GM23338 (cell line): ENCODE results near the gene PKM.

Experiments used
- CTCF ChIP-seq, 2 experiments: fragments of 200-600 bp in 1 of 2; sonication (generic) in 1 of 2; conservative IDR thresholded peaks; 2 replicates each; pipeline versions ENCODE4 v1.5.1 to v1.6.1; 2016 to 2017; ENCODE audit warnings: antibody characterized with exemption in 2 of 2, low read depth in 2 of 2, mild to moderate bottlenecking in 2 of 2, moderate library complexity in 1 of 2
- POLR2AphosphoS5 ChIP-seq: IDR thresholded peaks from 2 replicates; pipeline ENCODE4 v1.6.1; 2016; ENCODE audit warnings: antibody characterized with exemption, low read depth
- TF ChIP-seq, protein P1 (sequence below): IDR thresholded peaks from one replicate; pipeline ENCODE4 v1.6.1; 2018; ENCODE audit warnings: antibody characterized with exemption; ENCODE audit not compliant: unreplicated experiment

GRCh38 chr15:72176743-72177142 lies 54.2 kb downstream of the PKM start:
- TF ChIP-seq CTCF (conservative IDR thresholded peaks at IDR 0.05; ENCODE audit: low read depth in 2 of 2), result no peak
- TF ChIP-seq, protein P1, sequence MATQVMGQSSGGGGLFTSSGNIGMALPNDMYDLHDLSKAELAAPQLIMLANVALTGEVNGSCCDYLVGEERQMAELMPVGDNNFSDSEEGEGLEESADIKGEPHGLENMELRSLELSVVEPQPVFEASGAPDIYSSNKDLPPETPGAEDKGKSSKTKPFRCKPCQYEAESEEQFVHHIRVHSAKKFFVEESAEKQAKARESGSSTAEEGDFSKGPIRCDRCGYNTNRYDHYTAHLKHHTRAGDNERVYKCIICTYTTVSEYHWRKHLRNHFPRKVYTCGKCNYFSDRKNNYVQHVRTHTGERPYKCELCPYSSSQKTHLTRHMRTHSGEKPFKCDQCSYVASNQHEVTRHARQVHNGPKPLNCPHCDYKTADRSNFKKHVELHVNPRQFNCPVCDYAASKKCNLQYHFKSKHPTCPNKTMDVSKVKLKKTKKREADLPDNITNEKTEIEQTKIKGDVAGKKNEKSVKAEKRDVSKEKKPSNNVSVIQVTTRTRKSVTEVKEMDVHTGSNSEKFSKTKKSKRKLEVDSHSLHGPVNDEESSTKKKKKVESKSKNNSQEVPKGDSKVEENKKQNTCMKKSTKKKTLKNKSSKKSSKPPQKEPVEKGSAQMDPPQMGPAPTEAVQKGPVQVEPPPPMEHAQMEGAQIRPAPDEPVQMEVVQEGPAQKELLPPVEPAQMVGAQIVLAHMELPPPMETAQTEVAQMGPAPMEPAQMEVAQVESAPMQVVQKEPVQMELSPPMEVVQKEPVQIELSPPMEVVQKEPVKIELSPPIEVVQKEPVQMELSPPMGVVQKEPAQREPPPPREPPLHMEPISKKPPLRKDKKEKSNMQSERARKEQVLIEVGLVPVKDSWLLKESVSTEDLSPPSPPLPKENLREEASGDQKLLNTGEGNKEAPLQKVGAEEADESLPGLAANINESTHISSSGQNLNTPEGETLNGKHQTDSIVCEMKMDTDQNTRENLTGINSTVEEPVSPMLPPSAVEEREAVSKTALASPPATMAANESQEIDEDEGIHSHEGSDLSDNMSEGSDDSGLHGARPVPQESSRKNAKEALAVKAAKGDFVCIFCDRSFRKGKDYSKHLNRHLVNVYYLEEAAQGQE, result no peak
- no peak for TF ChIP-seq POLR2AphosphoS5
